ENCODE results near the gene C2CD4C. TPM values are rescaled to one million over a fixed set of nuclear protein-coding genes. Genes with fewer than 3 reads are reported as not detected.

C2CD4C gene
- total RNA-seq, 1 experiment from 2014 or later = 14.6 TPM

DNA sequence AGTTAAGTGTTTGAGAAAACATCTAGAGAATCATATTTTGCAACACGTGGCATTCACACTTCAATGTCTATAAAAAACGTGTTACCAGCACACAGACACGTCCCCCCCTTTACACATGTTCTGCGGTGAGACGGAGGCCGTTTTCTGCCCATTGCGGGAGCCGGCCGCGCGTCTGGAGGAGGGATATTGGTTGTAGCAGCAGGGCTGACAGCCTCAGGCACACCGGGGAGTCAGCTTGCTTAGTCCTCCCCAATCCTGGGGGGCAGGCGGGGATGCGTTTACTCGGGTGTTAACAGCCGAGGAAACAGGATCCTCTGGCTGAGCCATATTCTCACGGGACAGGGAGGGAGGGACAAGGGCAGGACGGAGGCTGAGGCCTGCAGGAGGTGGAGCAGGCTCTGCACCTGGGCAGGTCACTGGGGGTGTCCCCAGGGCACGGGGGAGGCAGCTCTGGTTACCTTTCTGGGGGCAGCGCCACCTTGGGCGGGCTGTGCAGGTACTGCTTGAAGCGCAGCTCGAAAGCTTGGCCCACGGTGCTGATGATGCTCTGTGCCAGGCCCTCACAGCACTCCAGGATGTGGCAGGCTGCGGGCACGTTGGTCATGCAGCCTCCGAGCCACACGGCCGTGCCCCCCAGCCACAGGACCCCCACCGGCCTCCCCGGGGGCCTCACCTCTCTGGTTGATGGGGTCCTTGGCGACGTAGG lies 26.9 kb upstream of the C2CD4C start:
- no CpG with 5 or more reads among the region's 33 CpGs for WGBS (ENCODE audit: extremely low coverage, insufficient read length, low lambda C conversion rate)
- Histone ChIP-seq H2BK20ac (ENCODE audit: low read depth, low read length, poor library complexity, severe bottlenecking) (no peak overlapping the region), H3K4me2 (ENCODE audit: insufficient read depth, insufficient read length, low read length) (no peak overlapping the region), H3T11ph (ENCODE audit: low read length) (no peak overlapping the region), H2AK5ac (ENCODE audit: insufficient read length, low read length) (no peak overlapping the region), H3K18ac (ENCODE audit: insufficient read length, low read depth, low read length) (no peak overlapping the region), H4K20me1 (ENCODE audit: control insufficient read depth, insufficient read depth, insufficient read length) (no peaks in the 10 kb centered on the region), H3K56ac (ENCODE audit: insufficient read length, low read depth, low read length) (no peak overlapping the region), H4K91ac (ENCODE audit: insufficient read length, low read depth, low read length) (no peak overlapping the region), H4K5ac (ENCODE audit: insufficient read length, low read depth, low read length) (no peak overlapping the region), H3K23me2 (ENCODE audit: insufficient read length, low read depth, low read length, poor library complexity, severe bottlenecking) (peaks cover 2% of the 10 kb centered on the region), H4K8ac (replicated peaks; ENCODE audit: insufficient read length, low read depth, low read length) (no peak overlapping the region), H2BK15ac (ENCODE audit: low read depth, low read length) (no peak overlapping the region), H3K79me2 (ENCODE audit: insufficient read depth, low read length) (no peaks in the 10 kb centered on the region), H3K9me3 (ENCODE audit: control insufficient read depth, low read depth, low read length) (no peaks in the 10 kb centered on the region), H2BK120ac (ENCODE audit: low read depth, low read length, poor library complexity, severe bottlenecking) (no peak overlapping the region), H2AFZ (ENCODE audit: low read length) (no peak overlapping the region), H2BK12ac (ENCODE audit: insufficient read length, low read depth, low read length) (no peak overlapping the region), H3K4ac (ENCODE audit: low read depth, low read length) (no peak overlapping the region), H3K14ac (ENCODE audit: insufficient read depth, low read length) (no peak overlapping the region; the same call in 1 of the 2 replicates), H3K23ac (ENCODE audit: insufficient read length, low read depth, low read length) (no peak overlapping the region), H3K27me3 (ENCODE audit: insufficient read depth, low read length) (no peaks in the 10 kb centered on the region), H2BK5ac (ENCODE audit: insufficient read length, low read length) (no peak overlapping the region), H3K79me1 (ENCODE audit: insufficient read depth, low read depth, low read length, poor library complexity, severe bottlenecking) (no peaks in the 10 kb centered on the region), H3K27ac (ENCODE audit: insufficient read length, low read depth, low read length) (no peak overlapping the region), H3K9ac (ENCODE audit: extremely low read depth, insufficient read length, low read length) (no peak overlapping the region), H3K4me1 (ENCODE audit: insufficient read depth, low read length) (no peaks in the 10 kb centered on the region; the same call in 1 of the 2 replicates)
- Mint-ChIP-seq H3K27ac (no peak overlapping the region), H3K9me3 (peaks cover 4% of the 10 kb centered on the region in 2 experiments), H3K4me3 (no peak overlapping the region), H3K36me3 (ENCODE audit: insufficient read depth in 1 of 3, low read depth in 3 of 3) (peaks cover 0 to 8% (median 4%) of the 10 kb centered on the region in 3 experiments; a peak in 4 of 7 replicates), H3K27me3 (ENCODE audit: low read depth) (peaks cover 2% of the 10 kb centered on the region; the same call in 1 of the 2 replicates), H3K4me1 (peaks cover 2 to 5% of the 10 kb centered on the region in 2 experiments; a peak in 3 of 4 replicates)
- TF ChIP-seq CTCF (conservative IDR thresholded peaks at IDR 0.05) = no peak
- DNase-seq = no peak
